Stomach (tissue), 9 donors: ENCODE results near the gene S100A4. TPM values are rescaled to one million over a fixed set of nuclear protein-coding genes. Genes with fewer than 3 reads are reported as not detected.
A peak's percentile ranks its signal among the peaks of the same experiment; 100 is the strongest.

ENCODE experiments used
- DNase-seq, 2 donors: peaks; one replicate each; pipeline versions ENCODE4 v3.0.0 to v3.0.0-alpha.2; 2013 to 2019
- H3K27ac ChIP-seq, 5 donors: fragments of 200-600 bp in 4 of 5; sonication (generic) in 4 of 5; one replicate each; pipeline ENCODE4 v1.5.1; 2013 to 2019; ENCODE audit warnings: mild to moderate bottlenecking in 1 of 5, moderate library complexity in 1 of 5
- H3K27me3 ChIP-seq, 3 donors: fragments of 200-600 bp; sonication (generic); one replicate each; pipeline ENCODE4 v1.5.1; 2017 to 2019; ENCODE audit warnings: mixed run types in 1 of 3
- H3K36me3 ChIP-seq, 4 donors: fragments of 200-600 bp; sonication (generic); 1 replicate in 3 of 4; 2 replicates in 1 of 4; pipeline ENCODE4 v1.5.1; 2016 to 2019
- H3K4me1 ChIP-seq, 4 donors: fragments of 200-600 bp; sonication (generic); one replicate each; pipeline ENCODE4 v1.5.1; 2016 to 2019
- H3K4me3 ChIP-seq, 4 donors: fragments of 200-600 bp; sonication (generic) in 3 of 4; one replicate each; pipeline ENCODE4 v1.5.1; 2016 to 2019; ENCODE audit warnings: mild to moderate bottlenecking in 1 of 4
- H3K9me3 ChIP-seq, 4 donors: fragments of 200-600 bp; sonication (generic); one replicate each; pipeline ENCODE4 v1.5.1; 2016 to 2019
- CTCF ChIP-seq, 7 experiments: fragments of 450-650 bp in 4 of 7; fragments of 200-600 bp in 3 of 7; sonication (generic) in 3 of 7; IDR thresholded peaks; one replicate each; pipeline ENCODE4 v1.5.1; 2016 to 2019; ENCODE audit warnings: antibody characterized with exemption in 7 of 7, control low read depth in 2 of 7, mild to moderate bottlenecking in 1 of 7
- EP300 ChIP-seq: sonication (generic); formaldehyde crosslinking; IDR thresholded peaks from one replicate; pipeline ENCODE4 v1.6.1; 2017; ENCODE audit warnings: antibody characterized with exemption
- POLR2A ChIP-seq, 4 donors: fragments of 450-650 bp; IDR thresholded peaks; one replicate each; pipeline ENCODE4 v1.6.1; 2016; ENCODE audit warnings: antibody characterized with exemption in 4 of 4, control low read depth in 2 of 4, mild to moderate bottlenecking in 1 of 4, moderate library complexity in 1 of 4
- POLR2AphosphoS5 ChIP-seq, 3 donors: sonication (generic); formaldehyde crosslinking; IDR thresholded peaks; one replicate each; pipeline ENCODE4 v1.6.1; 2016; ENCODE audit warnings: antibody characterized with exemption in 3 of 3
- WGBS, 5 donors: extraction: QIAGEN DNeasy Blood & Tissue Kit in 3 of 5; methylation state at CpG; one replicate each; pipeline versions ENCODE4 v1.1.5 to v1.1.7; 2013 to 2018; 5-methylcytosine and 5-hydroxymethylcytosine counted together
- intact Hi-C: fragments of 100-400 bp; cut with DNase I; formaldehyde crosslinking; loops from one replicate; pipeline ENCODE4 v1.15.1; 2023; ENCODE audit warnings: low total_unique reads
- polyA plus RNA-seq, 3 donors: library from polyadenylated mRNA; stranded (reverse); fragments of 200-250 nt; gene quantifications; one replicate each; pipeline ENCODE4 v1.2.3, GENCODE V29; 2013
- total RNA-seq, 5 donors: library from RNA; depleted of rRNA; stranded (reverse); fragments of >200 nt; gene quantifications; one replicate each; pipeline versions ENCODE4 v1.1.0 to v1.2.3, GENCODE V29; 2014 to 2016
- donor health status: healthy with polysubstance abuse.
- donor health status: Bipolar disorder and iron deficiency.
- donor health status: healthy.

The S100A4 gene
- total and polyA plus RNA-seq, 8 donors = 9.9 to 541 (median 40.1) TPM

- no peak for DNase-seq
- no peak overlapping the region for H3K4me3 ChIP-seq
- peak overlapping the region in 4 of 5 donors; percentile 54 to 81 (median 74) for H3K27ac ChIP-seq
- WGBS, 5 donors = 66 to 79% (median 74%) methylated on average over 3 of the region's 3 CpGs
- H3K27me3 ChIP-seq = no peaks in the 10 kb centered on the region
- TF ChIP-seq POLR2A (IDR thresholded peaks at IDR 0.05) (no peak), CTCF (IDR thresholded peaks at IDR 0.05) (no peak), POLR2AphosphoS5 (IDR thresholded peaks at IDR 0.05) (no peak), EP300 (no peak)
- H3K4me1 ChIP-seq = peaks cover 9 to 45% (median 18%) of the 10 kb centered on the region in 4 donors
- no peaks in the 10 kb centered on the region for H3K36me3 ChIP-seq
- intact Hi-C loops = loop anchor here (5.0 kb wide), 2 partner anchors 34 to 61 kb away; no protein-coding TSS in a partner anchor
- no peaks in the 10 kb centered on the region for H3K9me3 ChIP-seq
Measured at GRCh38 chr1:153573351-153573750, 27.7 kb upstream of the S100A4 start.

GRCh38 chr1:153572569-153573015 lies 27.0 kb upstream of the S100A4 start:
- intact Hi-C loops = loop anchor here (5.0 kb wide), 2 partner anchors 35 to 60 kb away; no protein-coding TSS in a partner anchor
- 6 to 23% (median 11%) methylated on average over 3 of the region's 3 CpGs for WGBS, 5 donors

DNA sequence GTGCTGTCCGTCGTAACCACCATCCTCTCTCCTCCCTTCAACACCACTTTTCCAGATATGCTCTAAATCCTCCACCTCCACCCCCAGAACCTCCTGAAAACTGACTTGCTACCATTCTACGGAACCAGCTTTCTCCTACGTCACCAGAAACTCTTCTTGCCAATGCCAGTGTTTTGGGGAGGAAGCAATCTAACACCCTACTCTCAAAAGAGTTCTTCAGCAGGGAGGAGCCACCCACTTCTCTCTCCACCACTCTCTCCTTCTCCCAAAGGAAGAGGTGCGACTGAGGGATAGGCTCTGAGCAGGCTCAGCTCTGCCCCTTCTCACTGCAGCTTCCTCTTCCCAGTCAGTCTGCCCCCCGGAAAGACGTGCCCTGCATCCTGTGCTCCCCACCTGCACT lies 26.1 kb upstream of the S100A4 start:
- WGBS, 5 donors = 66 to 81% (median 78%) methylated on average over 7 of the region's 7 CpGs
- H3K36me3 ChIP-seq = no peaks in the 10 kb centered on the region
- TF ChIP-seq EP300 = no peak
- no peak for TF ChIP-seq POLR2AphosphoS5 (IDR thresholded peaks at IDR 0.05)
- TF ChIP-seq CTCF (IDR thresholded peaks at IDR 0.05) = no peak
- TF ChIP-seq POLR2A (IDR thresholded peaks at IDR 0.05) = no peak
- H3K27ac ChIP-seq = peak overlapping the region in 3 of 5 donors; percentile 68 to 81 (median 79)
- no peaks in the 10 kb centered on the region for H3K27me3 ChIP-seq
- H3K9me3 ChIP-seq = no peaks in the 10 kb centered on the region
- no peak for DNase-seq
- no peak overlapping the region for H3K4me3 ChIP-seq
- intact Hi-C loops = loop anchor here (5.0 kb wide), 2 partner anchors 36 to 59 kb away; no protein-coding TSS in a partner anchor
- H3K4me1 ChIP-seq = peaks cover 26 to 51% (median 35%) of the 10 kb centered on the region in 4 donors

More at GRCh38 chr1:153572569-153573015, 27.0 kb upstream of the S100A4 start:
- TF ChIP-seq CTCF (IDR thresholded peaks at IDR 0.05) (peak in 6 of 7 experiments; percentile 22 to 97 (median 76)), EP300 (no peak), POLR2AphosphoS5 (IDR thresholded peaks at IDR 0.05) (peak; percentile 31 to 93 (median 48)), POLR2A (IDR thresholded peaks at IDR 0.05) (no peak)
- H3K4me1 ChIP-seq = peaks cover 17 to 50% (median 26%) of the 10 kb centered on the region in 4 donors
- no peaks in the 10 kb centered on the region for H3K9me3 ChIP-seq
- H3K27me3 ChIP-seq = no peaks in the 10 kb centered on the region
- peak; percentile 91 to 92 for DNase-seq
- H3K4me3 ChIP-seq = no peak overlapping the region
- H3K36me3 ChIP-seq = no peaks in the 10 kb centered on the region
- H3K27ac ChIP-seq = peak overlapping the region; percentile 44 to 81 (median 68)

DNA sequence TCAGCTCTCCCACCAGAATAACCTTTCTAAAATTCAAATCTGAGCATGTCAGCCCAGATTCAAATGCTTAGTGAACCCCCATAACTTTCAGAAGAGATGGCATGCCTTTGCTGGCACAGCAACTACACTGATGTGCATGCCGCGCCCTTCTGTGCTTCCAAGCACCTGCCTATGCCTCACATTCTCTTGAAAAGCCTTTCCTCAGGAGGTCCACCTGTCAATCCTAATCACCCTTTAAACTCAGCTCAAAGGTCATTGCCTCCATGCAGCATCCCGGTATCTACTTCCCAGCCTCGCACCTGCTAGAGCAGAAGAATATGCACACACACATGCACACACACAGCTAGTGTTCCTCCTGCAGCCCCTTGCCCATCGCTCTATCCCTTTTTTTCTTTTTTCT lies 25.3 kb upstream of the S100A4 start:
- Histone ChIP-seq H3K4me1 (peaks cover 34 to 60% (median 43%) of the 10 kb centered on the region in 4 donors), H3K9me3 (no peaks in the 10 kb centered on the region), H3K27ac (no peak overlapping the region), H3K36me3 (no peaks in the 10 kb centered on the region), H3K27me3 (no peaks in the 10 kb centered on the region), H3K4me3 (no peak overlapping the region)
- intact Hi-C loops = loop anchor here (5.0 kb wide), 2 partner anchors 36 to 59 kb away; no protein-coding TSS in a partner anchor
- no peak for TF ChIP-seq POLR2A (IDR thresholded peaks at IDR 0.05)
- no peak for TF ChIP-seq CTCF (IDR thresholded peaks at IDR 0.05)
- no peak for TF ChIP-seq POLR2AphosphoS5 (IDR thresholded peaks at IDR 0.05)
- TF ChIP-seq EP300 = no peak
- DNase-seq = no peak
- WGBS, 5 donors = 75 to 85% (median 80%) methylated on average over 5 of the region's 5 CpGs
